GM18868 (cell line): Measurements from ENCODE around the gene TSPAN15.
"Not testable (repeated sequence)": the region's sequence is repeated elsewhere in the genome, so short reads cannot be mapped to it uniquely, and the experiment has no call there.

ENCODE experiments used
- ATAC-seq: cut with Tn5 transposase; IDR thresholded peaks from one replicate; pipeline ENCODE4 v1.9.1; 2021; ENCODE audit warnings: mild to moderate bottlenecking, moderate library complexity; ENCODE audit not compliant: unreplicated experiment

Gene TSPAN15

GRCh38 chr10:69445041-69445440, 6.2 kb upstream of the TSPAN15 start:
- ATAC-seq: no peak

- no peak for ATAC-seq
Observed at GRCh38 chr10:69446229-69446628, 5.0 kb upstream of the TSPAN15 start.

GRCh38 chr10:69446650-69447151, 4.6 kb upstream of the TSPAN15 start:
- ATAC-seq: no peak

GRCh38 chr10:69449841-69450240, 1.4 kb upstream of the TSPAN15 start:
- no peak for ATAC-seq

GRCh38 chr10:69450395-69450794, 870 bp upstream of the TSPAN15 start:
- not testable (repeated sequence) for ATAC-seq

GRCh38 chr10:69451784-69452251, 553 bp downstream of the TSPAN15 start:
- ATAC-seq: no peak

GRCh38 chr10:69452676-69453415, 1.6 kb downstream of the TSPAN15 start:
- ATAC-seq: no peak

GRCh38 chr10:69453795-69454194, 2.5 kb downstream of the TSPAN15 start:
- no peak for ATAC-seq

- ATAC-seq: no peak
Observed at GRCh38 chr10:69455006-69455763, 3.9 kb downstream of the TSPAN15 start.

- no peak for ATAC-seq
Observed at GRCh38 chr10:69456880-69457693, 5.8 kb downstream of the TSPAN15 start.

GRCh38 chr10:69457771-69458237, 6.5 kb downstream of the TSPAN15 start:
- ATAC-seq: no peak

GRCh38 chr10:69458430-69459100, 7.3 kb downstream of the TSPAN15 start:
- no peak for ATAC-seq

GRCh38 chr10:69459101-69459790, 8.0 kb downstream of the TSPAN15 start:
- no peak for ATAC-seq

- no peak for ATAC-seq
Observed at GRCh38 chr10:69459893-69460575, 8.8 kb downstream of the TSPAN15 start.

GRCh38 chr10:69460576-69461242, 9.4 kb downstream of the TSPAN15 start:
- ATAC-seq: no peak

- ATAC-seq: no peak
Observed at GRCh38 chr10:69461243-69462025, 10.2 kb downstream of the TSPAN15 start.

GRCh38 chr10:69463886-69464285, 12.6 kb downstream of the TSPAN15 start:
- ATAC-seq: no peak

GRCh38 chr10:69464401-69464800, 13.1 kb downstream of the TSPAN15 start:
- ATAC-seq: no peak
